ENCODE data around the gene TDRD9.

GRCh38 chr14:103905842-103906456 lies 22.3 kb upstream of the TDRD9 start:
- peak; percentile 34 to 59 for TF ChIP-seq CTCF (conservative IDR thresholded peaks at IDR 0.05; ENCODE audit: low read depth in 2 of 2)
- TF ChIP-seq POLR2AphosphoS5 (IDR thresholded peaks at IDR 0.05; ENCODE audit: low read depth) = no peak
- TF ChIP-seq CREB1 (CRISPR knock-in tag; IDR thresholded peaks at IDR 0.05; ENCODE audit: low read depth) = no peak

Measured in GM23338 (cell line).